Measurements from ENCODE around the gene TMEM200A.

GRCh38 chr6:130405549-130405948 is 39.7 kb downstream of the TMEM200A start:
- TF ChIP-seq CTCF (IDR thresholded peaks at IDR 0.05 in 4 of 5, conservative IDR thresholded peaks at IDR 0.05 in 1 of 5): no peak
- TF ChIP-seq POLR2A (IDR thresholded peaks at IDR 0.05): no peak
